ELR (cell line): ENCODE results near the gene TPPP2.

Experiments
- DNase-seq: peaks from one replicate; pipeline ENCODE4 v3.0.0-alpha.2; 2015; ENCODE audit warnings: low read depth

TPPP2 gene

GRCh38 chr14:21017528-21018245 is 12.3 kb upstream of the TPPP2 start:
- no peak for DNase-seq

DNA sequence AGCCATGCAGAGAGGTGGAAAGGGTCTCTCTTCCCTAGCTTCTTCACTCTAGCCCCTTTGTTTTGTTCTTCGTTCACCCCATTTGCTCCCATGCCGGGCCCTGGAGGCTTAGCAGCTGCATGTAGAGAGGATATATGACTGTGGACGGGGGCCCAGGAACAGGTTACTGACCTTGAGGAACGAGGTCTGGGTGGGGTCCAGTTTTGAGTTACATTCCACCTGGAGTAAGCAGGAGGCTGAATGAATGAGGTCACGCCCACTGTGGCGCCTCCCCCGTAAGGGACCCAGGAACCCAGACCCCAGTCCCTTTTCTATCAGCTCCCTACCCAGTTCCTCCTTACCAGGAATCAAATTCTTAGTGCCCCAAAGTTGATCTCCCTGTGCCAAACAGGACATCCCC is 11.7 kb upstream of the TPPP2 start:
- no peak for DNase-seq

- no peak for DNase-seq
Measured at GRCh38 chr14:21018781-21019180, 11.2 kb upstream of the TPPP2 start.

DNA sequence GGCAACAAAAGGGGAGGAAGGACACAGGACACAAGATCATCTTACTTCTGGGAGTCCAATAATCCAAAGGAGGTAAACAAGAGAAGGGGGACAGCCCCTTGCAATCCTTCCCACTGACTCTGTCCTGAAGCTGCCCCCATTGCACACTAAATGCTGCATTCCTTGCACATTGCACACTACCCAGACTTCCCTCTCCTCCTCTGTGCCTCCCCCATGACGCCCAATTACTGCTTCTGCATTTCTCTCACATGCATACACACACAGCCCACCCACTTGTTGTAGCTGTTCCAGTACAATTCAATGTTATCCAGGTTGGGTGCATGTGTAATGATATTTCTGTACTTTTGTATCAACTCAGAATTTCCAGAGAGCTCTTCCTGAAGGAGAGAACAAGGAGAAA is 10.7 kb upstream of the TPPP2 start:
- DNase-seq, result no peak

DNA sequence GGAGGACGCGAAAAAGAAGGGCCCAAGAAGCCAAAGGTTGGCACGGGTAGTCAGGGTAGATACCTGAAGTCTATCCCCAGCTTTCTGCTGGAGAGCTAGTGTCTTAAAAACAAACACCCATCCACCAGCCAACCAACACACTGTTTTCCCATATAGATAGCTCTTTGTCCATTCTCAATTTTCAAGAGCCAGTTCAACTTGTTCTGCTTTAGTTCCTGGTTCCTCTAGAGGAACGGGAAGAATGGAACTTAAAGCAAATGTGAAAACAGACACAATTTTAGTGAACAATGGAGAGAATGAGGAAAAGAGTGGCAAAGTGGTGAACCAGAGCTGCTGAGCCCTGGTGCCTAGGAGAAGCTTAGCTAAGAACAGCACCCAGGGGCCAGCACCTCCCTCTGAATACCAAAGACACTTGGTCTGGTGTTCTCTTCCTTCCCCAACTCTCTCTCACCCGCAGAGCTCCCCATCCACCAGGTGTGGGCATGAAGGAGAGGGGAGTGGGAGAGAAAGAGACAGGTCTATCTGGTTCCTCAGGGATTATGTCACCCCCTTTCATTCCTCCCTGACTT is 9.0 kb upstream of the TPPP2 start:
- no peak for DNase-seq

GRCh38 chr14:21022686-21023085 is 7.3 kb upstream of the TPPP2 start:
- DNase-seq, result no peak

- no peak for DNase-seq
Measured at GRCh38 chr14:21023174-21023573, 6.8 kb upstream of the TPPP2 start.

- DNase-seq, result no peak
Measured at GRCh38 chr14:21023817-21024584, 6.0 kb upstream of the TPPP2 start.

DNA sequence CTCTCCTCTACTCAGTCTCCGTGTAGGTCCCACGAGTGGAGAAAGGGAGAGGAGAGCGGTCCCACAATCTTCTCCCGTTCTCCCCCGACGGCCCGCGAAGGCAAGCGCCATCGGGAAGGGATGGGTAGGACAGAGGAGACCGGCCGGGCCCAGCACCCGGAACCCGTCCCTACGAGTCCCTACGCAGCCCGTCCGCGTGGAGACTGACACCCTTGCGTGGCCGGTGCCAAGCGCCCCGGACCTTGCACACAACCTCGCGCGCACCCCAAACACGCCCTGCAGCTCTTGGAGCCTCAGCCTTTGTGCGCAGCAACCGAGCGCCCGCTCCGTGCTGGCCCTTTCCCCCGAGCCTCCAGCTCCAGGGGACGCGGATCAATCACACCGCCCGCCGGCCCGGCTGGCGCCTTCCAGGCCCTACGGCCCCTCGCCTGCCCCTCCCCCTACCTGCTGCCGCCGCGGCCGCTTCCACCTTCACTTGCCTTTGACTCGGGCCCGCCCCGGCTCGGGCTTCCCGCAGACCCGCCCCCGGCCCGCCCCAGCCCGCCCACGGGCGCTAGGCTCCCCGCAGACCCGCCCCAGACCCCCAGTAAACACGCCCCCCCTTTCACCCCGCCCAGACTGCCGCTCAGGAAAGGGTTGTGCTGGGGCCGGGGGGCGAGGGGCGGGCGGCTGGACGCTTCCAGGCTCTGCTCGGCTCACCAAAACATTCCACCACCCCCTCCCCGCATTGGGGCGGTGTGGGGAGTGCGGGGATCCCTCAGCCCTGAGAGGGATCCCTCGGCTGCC is 5.2 kb upstream of the TPPP2 start, which contains the start of gene NDRG2:
Gene NDRG2 (minus strand): TSS at position 477 of the 786 bp plus-strand sequence. CDS start 1,746 bp downstream, outside the sequence.
- peak; percentile 30 for DNase-seq

- DNase-seq, result no peak
Measured at GRCh38 chr14:21025371-21026273, 4.4 kb upstream of the TPPP2 start.

DNA sequence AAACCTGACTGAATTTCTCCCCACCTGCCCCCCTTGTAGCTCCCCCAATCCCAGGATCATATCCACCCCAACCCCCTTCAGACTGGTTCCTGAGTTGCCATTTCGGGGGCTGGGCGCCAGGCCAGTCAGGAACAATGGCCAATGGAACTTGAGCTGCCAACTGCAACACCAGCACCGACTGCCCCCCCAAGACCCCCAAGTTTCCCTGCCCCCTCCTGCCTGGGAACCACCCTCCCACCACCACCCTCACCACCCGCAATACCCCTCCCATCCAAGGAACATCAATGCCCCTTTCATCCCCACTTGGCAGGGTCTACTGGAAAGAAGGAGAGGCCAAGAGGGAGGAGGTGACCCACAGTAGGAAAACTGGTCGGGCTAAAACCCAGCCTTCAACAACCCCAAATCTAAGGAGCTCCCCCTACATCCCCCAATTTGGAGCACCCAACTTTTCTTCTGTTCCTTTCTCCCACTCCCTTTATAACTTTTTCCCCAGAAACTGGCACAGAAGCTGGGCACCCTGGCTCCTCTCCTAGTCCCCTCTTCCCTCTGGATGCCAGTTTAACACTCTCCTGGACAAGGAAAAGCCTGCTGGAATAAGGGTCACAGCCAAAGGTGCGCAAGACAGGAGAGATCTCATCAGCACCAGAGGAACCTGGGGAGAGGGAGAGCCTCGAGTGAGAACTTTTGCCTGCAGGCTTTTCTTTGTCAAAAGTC is 3.6 kb upstream of the TPPP2 start:
- DNase-seq, result no peak

DNA sequence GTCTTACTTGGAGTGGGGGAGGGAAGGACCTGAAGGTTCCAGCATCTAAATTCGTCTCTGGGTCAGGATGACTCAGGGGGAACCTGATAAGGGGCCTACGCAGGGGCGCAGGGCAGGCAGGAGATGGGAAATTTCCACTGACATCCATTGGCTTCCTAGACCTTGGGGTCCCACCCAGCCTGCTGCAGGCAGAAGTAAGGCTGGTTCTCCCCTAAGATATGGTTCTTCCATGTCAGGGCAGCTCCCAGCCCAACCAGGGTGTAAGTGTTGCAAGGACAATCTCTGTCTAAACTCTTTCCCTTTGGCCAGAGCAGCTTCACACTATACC is 3.1 kb upstream of the TPPP2 start:
- no peak for DNase-seq

DNA sequence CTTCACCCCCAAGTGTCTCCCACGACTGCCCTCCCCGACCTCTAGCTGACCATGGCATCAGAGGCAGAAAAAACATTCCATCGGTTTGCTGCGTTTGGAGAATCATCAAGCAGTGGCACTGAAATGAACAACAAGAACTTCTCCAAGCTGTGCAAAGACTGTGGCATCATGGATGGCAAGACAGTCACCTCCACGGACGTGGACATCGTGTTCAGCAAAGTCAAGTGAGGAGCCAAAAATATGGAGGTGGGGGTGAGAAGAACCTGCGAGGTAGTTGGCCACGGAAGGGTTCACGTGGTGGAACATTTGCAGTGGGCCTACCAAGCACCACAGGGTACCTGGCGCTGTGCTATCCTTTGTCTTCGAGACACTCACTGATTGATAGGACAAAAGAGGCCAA is 514 bp downstream of the TPPP2 start:
- no peak for DNase-seq

- no peak for DNase-seq
Measured at GRCh38 chr14:21032326-21033132, 2.5 kb downstream of the TPPP2 start.

DNA sequence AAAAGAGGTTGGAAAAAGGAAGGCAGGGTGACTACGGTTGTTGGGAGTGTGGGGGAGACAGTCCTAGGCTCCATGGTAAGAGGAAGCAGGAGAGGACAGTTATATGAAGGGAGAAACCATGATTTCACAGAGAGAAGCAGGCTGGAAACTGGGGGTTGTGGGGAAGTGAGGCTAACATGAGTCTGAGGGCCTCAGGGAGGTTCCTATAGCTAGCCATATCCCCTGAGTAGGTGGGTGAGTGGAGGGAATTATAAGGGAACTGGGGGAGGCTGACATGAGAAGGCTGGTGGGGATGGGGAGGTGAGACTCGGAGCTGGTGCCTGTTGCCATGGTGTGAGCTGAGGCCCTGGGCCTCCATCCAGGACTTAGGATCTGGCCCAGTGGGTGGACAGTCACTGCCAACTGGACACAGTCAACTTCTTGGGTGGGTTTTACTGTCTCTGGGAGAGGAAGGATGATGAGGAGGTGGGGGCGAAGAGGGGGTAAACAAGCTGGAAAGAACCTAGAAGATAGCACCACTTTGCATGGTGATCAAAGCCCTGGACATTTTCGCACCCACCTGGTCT is 3.2 kb downstream of the TPPP2 start:
- no peak for DNase-seq

- no peak for DNase-seq
Measured at GRCh38 chr14:21034707-21035106, 4.7 kb downstream of the TPPP2 start, which contains the start of gene RNASE13. TSS of gene RNASE13 (minus strand) at chr14:21034807. CDS start at chr14:21034288, 519 bp downstream.

DNA sequence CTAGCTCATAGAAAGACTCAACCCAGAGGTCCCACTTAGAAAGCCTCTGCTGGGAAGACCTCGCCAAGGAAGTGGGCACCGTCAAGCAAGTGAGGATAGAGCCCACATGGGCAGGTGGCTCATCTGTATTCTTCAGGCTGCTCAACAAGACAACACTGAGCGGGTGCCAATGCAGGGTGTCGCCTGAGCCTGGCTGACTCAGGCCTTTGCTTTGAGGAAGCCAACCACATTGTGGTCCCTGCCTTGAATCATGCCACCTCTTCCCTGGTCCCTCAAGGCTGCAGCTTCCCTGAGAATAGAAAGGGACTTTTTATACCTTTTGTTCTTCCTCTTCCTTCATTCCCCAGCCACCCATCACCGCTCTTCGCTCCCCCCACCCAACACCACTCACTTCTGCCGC is 6.7 kb downstream of the TPPP2 start:
- DNase-seq, result no peak

DNA sequence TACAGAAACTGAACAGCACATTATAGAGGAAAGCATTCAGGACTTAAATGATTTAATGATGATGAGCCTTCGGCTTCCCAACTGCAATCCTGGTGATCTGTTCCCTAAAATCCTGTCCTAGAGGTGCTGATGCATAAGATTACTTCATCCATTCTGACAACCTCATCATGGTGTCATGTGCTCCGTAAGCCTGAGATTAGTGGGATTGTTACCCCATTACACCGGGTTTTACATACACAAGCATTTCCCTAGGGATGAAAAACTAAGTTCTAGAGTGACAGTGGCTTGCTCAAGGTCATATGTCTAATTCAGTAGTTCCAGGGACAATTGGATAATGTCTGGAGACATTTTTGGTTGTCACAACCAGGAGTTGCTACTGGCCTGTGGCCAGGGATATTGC is 7.1 kb downstream of the TPPP2 start:
- no peak for DNase-seq
